Coronary artery (tissue), 2 donors: ENCODE data around the gene FHIT.

Experiments
- DNase-seq: peaks from one replicate; pipeline ENCODE4 v3.0.0-alpha.2; 2017; ENCODE audit warnings: low spot score
- H3K27ac ChIP-seq, 2 donors: fragments of 200-600 bp; sonication (generic); one replicate each; pipeline ENCODE4 v1.5.1; 2016 to 2019
- H3K4me3 ChIP-seq: fragments of 200-600 bp; sonication (generic); 2 replicates; pipeline ENCODE4 v1.5.1; 2016; ENCODE audit warnings: mild to moderate bottlenecking, moderate library complexity
- TF ChIP-seq, protein P1 (sequence below): fragments of 200-600 bp; sonication (generic); IDR thresholded peaks from one replicate; pipeline ENCODE4 v1.5.1; 2019; ENCODE audit warnings: antibody characterized with exemption

FHIT gene

DNA sequence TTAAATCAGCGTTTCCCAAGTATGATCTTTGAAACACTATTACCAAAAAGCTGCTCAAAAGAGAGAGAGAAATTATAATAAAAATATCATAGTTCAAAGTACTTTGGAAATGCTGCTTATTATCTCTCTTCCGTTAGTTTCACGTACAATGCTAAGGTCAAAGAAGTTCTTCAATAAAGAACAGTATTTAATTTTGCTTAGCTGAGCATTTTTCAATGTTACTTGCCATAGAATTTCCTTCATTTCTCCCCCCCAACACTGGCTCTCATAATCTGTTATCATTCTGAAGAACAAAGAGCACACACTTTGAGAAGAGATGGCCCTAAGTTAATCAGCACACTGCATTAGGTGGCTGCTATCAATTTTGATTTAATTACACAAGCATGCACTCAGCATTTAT, 1360.6 kb downstream of the FHIT start:
- TF ChIP-seq, protein P1, sequence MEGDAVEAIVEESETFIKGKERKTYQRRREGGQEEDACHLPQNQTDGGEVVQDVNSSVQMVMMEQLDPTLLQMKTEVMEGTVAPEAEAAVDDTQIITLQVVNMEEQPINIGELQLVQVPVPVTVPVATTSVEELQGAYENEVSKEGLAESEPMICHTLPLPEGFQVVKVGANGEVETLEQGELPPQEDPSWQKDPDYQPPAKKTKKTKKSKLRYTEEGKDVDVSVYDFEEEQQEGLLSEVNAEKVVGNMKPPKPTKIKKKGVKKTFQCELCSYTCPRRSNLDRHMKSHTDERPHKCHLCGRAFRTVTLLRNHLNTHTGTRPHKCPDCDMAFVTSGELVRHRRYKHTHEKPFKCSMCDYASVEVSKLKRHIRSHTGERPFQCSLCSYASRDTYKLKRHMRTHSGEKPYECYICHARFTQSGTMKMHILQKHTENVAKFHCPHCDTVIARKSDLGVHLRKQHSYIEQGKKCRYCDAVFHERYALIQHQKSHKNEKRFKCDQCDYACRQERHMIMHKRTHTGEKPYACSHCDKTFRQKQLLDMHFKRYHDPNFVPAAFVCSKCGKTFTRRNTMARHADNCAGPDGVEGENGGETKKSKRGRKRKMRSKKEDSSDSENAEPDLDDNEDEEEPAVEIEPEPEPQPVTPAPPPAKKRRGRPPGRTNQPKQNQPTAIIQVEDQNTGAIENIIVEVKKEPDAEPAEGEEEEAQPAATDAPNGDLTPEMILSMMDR, result no peak
- DNase-seq, result no peak
- Histone ChIP-seq H3K4me3 (no peak overlapping the region), H3K27ac (no peak overlapping the region)

DNA sequence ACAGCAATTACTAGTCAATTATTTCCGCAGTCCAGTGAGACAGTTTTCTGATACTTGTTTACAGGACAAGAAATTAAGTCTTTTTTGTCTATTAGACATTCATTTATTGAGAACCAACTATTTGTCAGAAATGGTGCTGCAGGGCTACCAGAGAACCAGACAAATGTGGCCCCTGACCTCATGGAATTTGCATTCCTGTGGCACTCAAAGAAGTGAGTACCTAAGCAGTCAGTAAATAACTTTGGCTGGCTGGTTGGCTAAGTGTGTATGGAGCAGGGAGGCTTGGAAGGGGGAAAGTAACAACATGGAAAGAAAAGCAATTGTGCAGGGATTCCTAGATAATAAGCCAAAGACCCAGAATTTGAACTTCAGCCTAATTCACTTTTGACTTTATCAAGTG, 1364.5 kb downstream of the FHIT start:
- no peak overlapping the region for H3K4me3 ChIP-seq
- no peak overlapping the region for H3K27ac ChIP-seq
- no peak for DNase-seq
- TF ChIP-seq, protein P1, result no peak

DNA sequence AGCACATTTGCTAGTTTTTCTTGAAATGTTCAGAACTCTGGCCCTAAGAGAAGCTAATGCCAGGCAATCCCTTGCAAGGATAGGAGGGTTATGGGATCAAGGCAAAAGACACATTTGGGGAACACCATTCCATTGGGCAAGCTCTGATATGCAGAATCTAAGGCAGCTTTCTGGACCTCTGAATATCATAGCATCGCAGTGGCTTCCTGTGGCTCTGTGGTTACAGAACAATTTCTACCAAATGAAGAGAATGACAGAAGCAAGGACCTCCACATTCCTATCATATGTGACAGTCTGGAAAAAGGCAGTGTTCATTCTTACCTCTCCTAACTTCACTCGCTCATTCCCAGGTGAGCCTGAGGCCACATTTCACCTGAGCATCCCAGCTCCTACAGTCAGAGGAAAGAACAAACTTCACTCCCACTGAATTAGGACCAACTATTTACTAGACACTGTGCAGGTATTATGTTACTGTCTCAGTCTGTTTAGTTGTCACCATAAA, 1365.3 kb downstream of the FHIT start:
- H3K27ac ChIP-seq, result no peak overlapping the region
- no peak for DNase-seq
- TF ChIP-seq, protein P1, result no peak
- no peak overlapping the region for H3K4me3 ChIP-seq

DNA sequence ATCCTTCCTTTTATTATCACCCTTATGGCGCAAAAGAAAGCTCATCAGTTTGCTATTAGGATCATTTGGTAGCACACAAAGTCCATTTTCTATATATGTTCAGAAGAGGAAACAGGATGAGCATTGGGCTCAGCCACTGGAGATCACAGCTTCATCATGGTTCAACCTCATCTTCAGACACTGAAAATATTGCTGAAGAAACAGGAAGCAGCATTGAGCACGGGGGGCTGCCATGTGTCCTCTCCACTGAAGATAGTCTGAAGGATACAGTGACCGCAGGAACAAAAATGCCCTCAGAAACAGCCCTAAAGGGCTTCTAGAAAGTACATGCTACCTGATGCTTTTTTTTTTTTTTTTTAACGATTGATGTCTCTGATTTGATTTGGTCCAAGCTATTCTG, 1366.2 kb downstream of the FHIT start:
- DNase-seq, result no peak
- Histone ChIP-seq H3K4me3 (no peak overlapping the region), H3K27ac (no peak overlapping the region)
- TF ChIP-seq, protein P1, result no peak

DNA sequence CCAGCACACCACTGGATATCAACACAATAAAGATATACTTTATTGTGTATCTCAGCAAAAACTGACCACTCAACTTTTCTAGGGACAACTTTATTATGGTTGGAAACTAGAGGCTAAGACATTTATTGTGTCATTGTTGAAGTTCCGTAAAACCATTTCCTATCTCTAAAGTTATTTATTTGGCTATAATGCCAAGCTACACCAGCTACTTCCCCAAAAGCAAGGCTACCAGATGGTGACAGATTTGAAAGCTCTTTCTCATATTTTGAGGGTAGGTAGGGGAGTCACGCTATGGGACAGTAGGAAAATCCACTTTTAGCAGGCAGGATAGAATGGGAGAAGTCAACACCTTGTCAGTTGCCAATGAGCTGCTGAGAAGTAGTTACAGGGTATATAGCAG, 1366.8 kb downstream of the FHIT start:
- TF ChIP-seq, protein P1, result no peak
- no peak overlapping the region for H3K27ac ChIP-seq
- H3K4me3 ChIP-seq, result no peak overlapping the region
- no peak for DNase-seq

DNA sequence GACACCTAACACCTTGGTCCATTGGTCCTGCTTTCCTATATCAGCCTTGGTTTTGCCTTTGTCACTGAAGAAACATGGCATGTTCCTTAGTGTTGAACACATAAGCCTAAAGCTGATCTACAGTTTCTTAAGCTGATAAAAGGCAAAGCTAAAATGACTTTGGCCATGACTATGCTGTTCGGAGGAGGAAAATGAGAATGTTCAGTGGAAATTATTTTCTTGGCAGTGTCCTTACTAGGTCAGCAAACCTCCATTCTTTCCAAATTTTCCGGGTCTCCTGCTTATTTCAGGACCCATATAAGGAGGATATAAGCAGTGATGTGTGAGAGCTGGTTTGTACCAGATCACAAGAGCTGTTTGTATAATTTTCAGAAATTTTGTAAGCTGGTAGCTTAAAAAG, 1368.5 kb downstream of the FHIT start:
- DNase-seq, result no peak
- H3K27ac ChIP-seq, result no peak overlapping the region
- TF ChIP-seq, protein P1, result no peak
- H3K4me3 ChIP-seq, result no peak overlapping the region

DNA sequence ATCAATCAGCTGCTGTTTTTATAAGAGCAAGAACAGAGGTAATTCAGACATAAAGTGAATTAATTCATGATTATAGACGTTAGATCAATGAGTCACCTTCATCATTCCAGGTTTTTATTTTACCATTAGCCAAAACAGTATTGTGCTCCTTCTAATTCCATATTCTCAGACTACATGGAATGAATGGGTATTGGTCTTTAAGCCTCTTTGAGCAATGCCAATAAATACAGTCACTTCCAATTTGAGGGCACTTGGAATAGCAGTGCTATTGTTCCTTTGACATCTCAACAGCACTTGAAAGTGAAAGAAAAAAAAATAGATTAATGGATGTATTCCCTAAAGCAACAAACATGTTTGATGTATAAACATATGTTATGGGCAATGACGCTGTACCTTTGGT, 1370.5 kb downstream of the FHIT start:
- no peak for DNase-seq
- no peak overlapping the region for H3K27ac ChIP-seq
- TF ChIP-seq, protein P1, result no peak
- H3K4me3 ChIP-seq, result no peak overlapping the region
